GM21723 (cell line): ENCODE data around the gene POU3F2.

ENCODE experiments used
- ATAC-seq: cut with Tn5 transposase; IDR thresholded peaks from one replicate; pipeline ENCODE4 v1.9.1; 2021; ENCODE audit warnings: mild to moderate bottlenecking, moderate library complexity; ENCODE audit not compliant: unreplicated experiment

POU3F2 gene

GRCh38 chr6:98834060-98835031, at the start of gene POU3F2:
Gene POU3F2 (plus strand): TSS chr6:98834574. CDS start chr6:98834874, 300 bp downstream.
- ATAC-seq, result peak; percentile 64

- no peak for ATAC-seq
Observed at GRCh38 chr6:98787435-98787834, 46.9 kb upstream of the POU3F2 start.

- no peak for ATAC-seq
Observed at GRCh38 chr6:98787961-98788360, 46.4 kb upstream of the POU3F2 start.

- no peak for ATAC-seq
Observed at GRCh38 chr6:98794307-98794842, 40.0 kb upstream of the POU3F2 start.

- no peak for ATAC-seq
Observed at GRCh38 chr6:98797217-98797994, 37.0 kb upstream of the POU3F2 start.

- ATAC-seq, result no peak
Observed at GRCh38 chr6:98800866-98801265, 33.5 kb upstream of the POU3F2 start.

GRCh38 chr6:98808541-98809210, 25.7 kb upstream of the POU3F2 start:
- ATAC-seq, result no peak

GRCh38 chr6:98812220-98812619, 22.2 kb upstream of the POU3F2 start:
- ATAC-seq, result no peak

- no peak for ATAC-seq
Observed at GRCh38 chr6:98816799-98817198, 17.6 kb upstream of the POU3F2 start.

GRCh38 chr6:98821756-98822405, 12.5 kb upstream of the POU3F2 start:
- no peak for ATAC-seq

GRCh38 chr6:98823428-98824161, 10.8 kb upstream of the POU3F2 start:
- ATAC-seq, result no peak

GRCh38 chr6:98824162-98824901, 10.0 kb upstream of the POU3F2 start:
- no peak for ATAC-seq

- no peak for ATAC-seq
Observed at GRCh38 chr6:98824902-98825599, 9.3 kb upstream of the POU3F2 start.

- no peak for ATAC-seq
Observed at GRCh38 chr6:98825600-98826230, 8.7 kb upstream of the POU3F2 start.

- no peak for ATAC-seq
Observed at GRCh38 chr6:98827295-98828159, 6.8 kb upstream of the POU3F2 start.

- no peak for ATAC-seq
Observed at GRCh38 chr6:98828211-98828788, 6.1 kb upstream of the POU3F2 start.

- ATAC-seq, result no peak
Observed at GRCh38 chr6:98828941-98829411, 5.4 kb upstream of the POU3F2 start.
